Stimulated activated CD4-positive, alpha-beta T cell treated with anti-CD3 and anti-CD28 coated beads, Interleukin-2, amount 100 ng/mL, for 48 hours (primary cell): ENCODE measurements around the gene SLC15A1.

Experiments used
- DNase-seq, 2 donors: peaks; one replicate each; pipeline ENCODE4 v3.0.0-alpha.2; 2020

The SLC15A1 gene

DNA sequence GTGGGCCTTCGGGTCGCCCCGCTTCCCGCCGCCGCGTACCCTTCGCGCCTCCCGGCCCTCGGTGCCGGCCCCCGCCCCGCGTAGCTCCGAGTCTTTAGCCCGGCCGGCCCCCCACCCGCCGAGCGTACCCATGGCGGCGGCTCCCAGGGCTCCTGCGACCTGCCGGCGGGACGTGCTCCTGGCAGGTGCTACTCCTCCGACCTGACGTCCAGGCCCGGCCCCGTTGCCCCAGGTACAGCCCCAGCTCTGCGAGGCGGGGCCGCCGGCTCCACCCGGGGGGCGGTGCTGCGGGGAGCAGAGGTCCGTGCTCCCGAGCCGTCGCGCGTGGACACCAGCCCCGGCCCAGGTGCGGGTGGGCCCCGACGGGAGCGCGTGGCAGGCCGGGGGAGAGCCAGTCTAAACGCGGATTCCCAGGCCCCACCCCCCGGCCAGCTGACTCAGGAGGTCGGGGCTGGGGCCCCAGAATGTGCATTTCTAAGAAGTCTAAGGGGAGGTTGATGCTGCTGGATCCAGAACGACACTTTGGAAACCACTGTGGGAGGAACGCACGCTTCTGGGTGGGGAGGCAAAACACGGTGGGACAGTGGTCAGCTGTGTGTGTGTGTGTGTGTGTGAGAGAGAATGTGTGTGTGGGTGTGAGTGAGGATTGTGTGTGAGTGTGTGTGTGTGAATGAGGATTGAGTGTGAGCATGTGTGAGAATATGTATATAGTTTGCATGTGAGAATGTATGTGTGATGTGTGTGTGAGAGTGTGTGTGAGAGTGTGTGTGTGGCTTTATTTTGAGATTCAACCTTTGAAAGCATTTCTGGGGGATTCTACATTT lies at the start of gene SLC15A1:
Gene SLC15A1, minus strand, starts transcription at position 206 of the 824 bp plus-strand sequence. Its CDS starts 74 bp downstream, at position 132.
- DNase-seq = no peak

GRCh38 chr13:98801626-98802418 lies 49.4 kb upstream of the SLC15A1 start:
- no peak for DNase-seq

GRCh38 chr13:98800078-98800477 lies 47.6 kb upstream of the SLC15A1 start:
- no peak for DNase-seq

- DNase-seq = no peak
Measured at GRCh38 chr13:98798849-98799645, 46.6 kb upstream of the SLC15A1 start.

- no peak for DNase-seq
Measured at GRCh38 chr13:98797456-98797855, 45.0 kb upstream of the SLC15A1 start.

- DNase-seq = no peak
Measured at GRCh38 chr13:98796798-98797197, 44.3 kb upstream of the SLC15A1 start.

GRCh38 chr13:98796191-98796590 lies 43.7 kb upstream of the SLC15A1 start:
- no peak for DNase-seq

- DNase-seq = no peak
Measured at GRCh38 chr13:98795220-98795619, 42.7 kb upstream of the SLC15A1 start.

DNA sequence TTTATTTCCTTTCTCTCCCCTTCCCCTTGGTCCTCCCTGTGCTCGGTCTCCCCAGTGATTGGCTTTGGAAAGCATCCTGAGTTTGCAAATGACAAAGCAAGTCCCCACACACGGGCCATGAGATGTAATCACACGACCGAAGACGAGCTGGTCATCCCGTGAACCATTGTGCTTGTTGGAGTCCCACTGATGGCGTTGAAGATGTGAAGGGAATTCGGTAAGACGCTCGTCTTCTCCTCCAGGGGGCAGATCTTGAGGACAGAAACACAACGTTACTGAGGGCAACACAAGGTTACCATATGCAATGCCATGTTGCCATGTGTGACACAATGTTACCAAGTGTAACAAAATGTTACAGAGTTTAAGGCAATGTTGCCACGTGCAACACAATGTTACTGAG lies 42.0 kb upstream of the SLC15A1 start:
- no peak for DNase-seq

GRCh38 chr13:98792785-98793495 lies 40.5 kb upstream of the SLC15A1 start:
- DNase-seq = no peak

DNA sequence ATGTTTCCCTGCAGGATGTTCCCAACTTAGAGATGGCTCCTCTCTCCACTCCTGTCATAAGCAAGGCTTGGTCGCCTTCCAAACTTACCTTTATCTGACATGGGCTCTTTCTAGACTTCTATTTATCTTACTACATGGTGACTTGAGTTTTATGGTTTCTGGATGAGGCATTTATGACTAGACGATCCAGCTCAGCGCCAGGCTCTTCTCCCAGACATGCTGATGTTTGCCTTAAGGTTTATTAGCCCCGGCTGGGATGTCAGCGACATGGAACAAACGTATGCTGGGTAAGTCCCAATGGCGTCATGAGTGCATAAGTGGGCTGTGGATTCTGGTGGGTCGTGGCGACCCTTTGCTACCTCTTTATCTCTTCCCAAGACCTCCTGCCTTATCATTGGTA lies 39.8 kb upstream of the SLC15A1 start:
- DNase-seq = no peak

DNA sequence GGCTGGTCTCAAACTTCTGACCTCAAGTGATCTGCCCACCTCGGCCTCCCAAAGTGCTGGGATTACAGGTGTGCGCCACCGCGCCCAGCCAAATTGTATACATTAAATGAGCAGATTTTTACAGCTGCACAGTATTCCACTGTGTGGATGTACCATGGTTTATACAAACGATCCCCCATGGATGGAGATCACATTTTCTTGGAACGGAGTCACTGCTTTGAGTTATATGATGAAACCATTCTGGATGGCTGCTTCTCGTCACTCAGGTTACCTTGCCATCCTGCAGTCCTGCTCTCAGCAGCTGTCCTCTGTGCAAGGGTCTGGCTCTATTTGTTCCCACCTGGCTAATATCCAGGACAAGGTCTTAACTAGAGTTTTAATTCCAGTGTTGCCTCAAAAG lies 39.1 kb upstream of the SLC15A1 start:
- DNase-seq = no peak

- no peak for DNase-seq
Measured at GRCh38 chr13:98787996-98788395, 35.5 kb upstream of the SLC15A1 start.

GRCh38 chr13:98787173-98787572 lies 34.7 kb upstream of the SLC15A1 start:
- no peak for DNase-seq

DNA sequence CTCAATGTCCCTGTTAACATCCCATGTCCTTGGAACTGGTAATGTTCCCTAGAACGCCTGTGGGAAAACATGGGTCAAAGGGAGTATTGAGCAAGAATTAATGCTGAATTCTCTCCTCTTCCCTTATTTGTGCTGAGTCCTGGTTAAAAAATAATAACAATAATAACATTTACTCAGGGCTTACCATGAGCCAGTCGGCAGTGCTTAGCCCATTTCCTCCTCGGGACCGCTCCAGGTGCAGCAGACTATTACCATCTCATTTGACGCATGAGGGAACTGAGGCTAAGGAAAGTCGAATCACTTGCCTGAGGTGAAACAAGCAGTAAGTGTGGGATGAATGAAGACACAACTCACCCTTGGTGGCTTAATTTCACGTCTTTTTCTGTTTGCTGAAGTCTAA lies 33.6 kb upstream of the SLC15A1 start:
- no peak for DNase-seq

DNA sequence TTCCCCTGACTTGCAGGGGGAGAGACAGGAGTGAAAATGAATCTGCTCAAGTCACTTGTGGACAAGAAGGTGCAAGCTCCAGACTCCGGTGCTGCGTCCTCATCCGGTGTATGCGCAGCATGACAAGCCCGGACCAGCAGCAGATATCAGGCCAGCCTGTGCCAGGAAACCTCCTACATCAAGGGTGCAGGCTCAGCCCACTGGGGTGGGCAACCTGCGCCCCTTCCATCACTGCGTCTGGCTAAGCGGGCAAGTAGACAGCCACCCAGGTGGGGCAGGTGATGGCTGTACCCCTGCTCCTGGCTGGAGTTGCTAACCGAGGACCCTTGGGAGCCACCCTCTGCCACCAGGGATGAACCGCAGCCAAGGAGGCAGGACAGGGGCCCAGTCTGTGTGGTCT lies 32.9 kb upstream of the SLC15A1 start:
- no peak for DNase-seq

GRCh38 chr13:98784666-98785065 lies 32.2 kb upstream of the SLC15A1 start:
- DNase-seq = no peak

DNA sequence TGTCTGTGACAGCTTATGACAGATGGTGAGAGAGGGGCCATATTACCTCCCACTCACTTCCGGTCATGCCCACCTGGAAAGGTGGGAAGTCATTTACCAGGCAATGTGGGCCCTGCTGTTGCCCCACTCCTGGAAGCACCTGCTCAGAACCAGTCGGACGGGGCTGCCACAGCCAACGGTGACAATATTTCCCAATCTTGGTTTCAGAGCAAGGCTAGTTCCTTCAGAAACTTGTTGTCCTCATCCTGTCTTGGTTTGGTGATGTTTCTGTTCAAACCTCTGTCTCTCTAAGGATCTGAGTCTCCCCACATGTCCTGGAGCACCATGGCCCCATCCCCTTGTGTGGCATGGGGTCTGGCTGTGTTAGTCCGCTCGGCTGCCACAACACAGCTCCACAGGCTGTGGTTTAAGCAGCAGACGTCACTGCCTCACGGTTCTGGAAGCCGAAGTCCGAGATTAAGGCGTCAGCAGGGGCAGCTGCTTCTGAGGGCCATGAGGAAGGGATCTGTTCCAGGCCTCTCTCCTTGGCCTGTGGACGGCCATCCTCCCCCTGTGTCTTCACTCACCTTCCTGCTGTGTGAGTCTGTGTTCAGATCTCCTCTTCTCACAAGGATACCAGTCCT lies 31.5 kb upstream of the SLC15A1 start:
- no peak for DNase-seq

GRCh38 chr13:98782654-98783053 lies 30.2 kb upstream of the SLC15A1 start:
- DNase-seq = no peak

- no peak for DNase-seq
Measured at GRCh38 chr13:98781905-98782304, 29.4 kb upstream of the SLC15A1 start.

GRCh38 chr13:98781470-98781869 lies 29.0 kb upstream of the SLC15A1 start:
- DNase-seq = no peak

DNA sequence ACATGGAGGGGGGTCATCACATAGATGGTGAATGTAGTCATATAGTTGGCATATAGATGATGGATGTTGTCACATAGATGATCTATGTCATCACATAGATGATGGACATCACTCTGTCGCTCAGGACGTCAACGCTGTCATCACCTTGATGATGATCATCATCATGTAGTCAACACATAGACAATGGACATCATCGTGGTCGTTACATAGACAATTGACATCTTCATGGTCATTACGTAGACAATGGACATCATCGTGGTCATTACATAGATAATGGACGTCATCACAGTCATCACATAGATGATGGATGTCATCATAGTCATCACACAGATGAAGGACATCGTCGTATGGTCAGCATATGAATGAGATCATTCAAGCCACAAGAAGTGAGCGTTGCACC lies 28.6 kb upstream of the SLC15A1 start:
- no peak for DNase-seq
